Vagina (tissue), 2 donors: ENCODE results near the gene PRXL2A. TPM values are rescaled to one million over a fixed set of nuclear protein-coding genes. Genes with fewer than 3 reads are reported as not detected.

Experiments
- DNase-seq, 2 donors: peaks; one replicate each; pipeline ENCODE4 v3.0.0-alpha.2; 2017; ENCODE audit errors: extremely low spot score in 2 of 2
- H3K27ac ChIP-seq: fragments of 200-600 bp; sonication (generic); one replicate; pipeline ENCODE4 v1.5.1; 2019
- H3K27me3 ChIP-seq: fragments of 200-600 bp; sonication (generic); one replicate; pipeline ENCODE4 v1.5.1; 2019
- H3K36me3 ChIP-seq, 2 donors: fragments of 200-600 bp; sonication (generic); one replicate each; pipeline ENCODE4 v1.5.1; 2017 to 2019
- H3K4me1 ChIP-seq: fragments of 200-600 bp; sonication (generic); one replicate; pipeline ENCODE4 v1.5.1; 2019
- H3K4me3 ChIP-seq, 2 donors: fragments of 200-600 bp; sonication (generic); 1 replicate in 1 of 2; 2 replicates in 1 of 2; pipeline ENCODE4 v1.5.1; 2016 to 2019
- H3K9me3 ChIP-seq: fragments of 200-600 bp; sonication (generic); one replicate; pipeline ENCODE4 v1.5.1; 2019
- CTCF ChIP-seq, 3 experiments: fragments of 450-650 bp in 2 of 3; fragments of 200-600 bp in 1 of 3; sonication (generic) in 1 of 3; IDR thresholded peaks; one replicate each; pipeline ENCODE4 v1.5.1; 2017 to 2019; ENCODE audit warnings: antibody characterized with exemption in 3 of 3, mild to moderate bottlenecking in 2 of 3, moderate library complexity in 2 of 3
- POLR2A ChIP-seq, 2 donors: fragments of 450-650 bp; IDR thresholded peaks; one replicate each; pipeline ENCODE4 v1.6.1; 2017; ENCODE audit warnings: antibody characterized with exemption in 2 of 2, mild to moderate bottlenecking in 2 of 2, moderate library complexity in 2 of 2
- POLR2AphosphoS5 ChIP-seq, 2 donors: sonication (generic); formaldehyde crosslinking; IDR thresholded peaks; one replicate each; pipeline ENCODE4 v1.9.0; 2017; ENCODE audit warnings: antibody characterized with exemption in 2 of 2, mild to moderate bottlenecking in 2 of 2, low read depth in 1 of 2; ENCODE audit not compliant: insufficient read depth in 1 of 2
- intact Hi-C: fragments of 100-400 bp; cut with DNase I; formaldehyde crosslinking; loops from one replicate; pipeline ENCODE4 v1.15.1; 2023
- total RNA-seq: library from RNA; depleted of rRNA; stranded (reverse); fragments of >200 nt; gene quantifications from one replicate; pipeline ENCODE4 v1.2.3, GENCODE V29; 2016

The PRXL2A gene
- total RNA-seq, 1 donor from 2014 or later, result 62.4 TPM

DNA sequence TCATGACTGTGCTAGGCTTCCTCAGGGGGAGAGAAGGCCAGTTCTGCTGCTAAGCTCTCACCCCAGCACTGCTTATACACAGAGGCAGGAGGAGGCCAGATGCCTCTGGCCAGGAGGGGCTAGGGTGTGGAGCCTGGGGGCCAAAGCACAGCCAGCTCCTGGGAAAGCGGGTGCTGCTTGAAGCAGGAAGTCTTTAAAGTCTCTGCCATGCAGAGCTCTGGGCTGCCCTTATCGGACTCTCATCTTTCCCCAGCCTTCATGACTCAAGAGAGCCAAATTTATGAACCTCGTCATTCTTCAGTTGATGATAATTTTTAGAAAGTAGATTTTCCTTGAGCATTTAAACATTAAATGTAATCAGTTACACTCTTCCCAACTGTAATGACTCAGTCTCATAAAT is 34.5 kb downstream of the PRXL2A start:
- no peak overlapping the region for H3K27ac ChIP-seq
- DNase-seq, result no peak
- no peaks in the 10 kb centered on the region for H3K36me3 ChIP-seq
- no peaks in the 10 kb centered on the region for H3K27me3 ChIP-seq
- H3K4me3 ChIP-seq, result no peak overlapping the region
- intact Hi-C loops, result no loop called here
- peaks cover 24% of the 10 kb centered on the region for H3K4me1 ChIP-seq
- H3K9me3 ChIP-seq, result no peaks in the 10 kb centered on the region
- TF ChIP-seq POLR2AphosphoS5 (IDR thresholded peaks at IDR 0.05; ENCODE audit: insufficient read depth in 1 of 2, low read depth in 1 of 2) (no peak), CTCF (IDR thresholded peaks at IDR 0.05) (no peak), POLR2A (IDR thresholded peaks at IDR 0.05) (no peak)

DNA sequence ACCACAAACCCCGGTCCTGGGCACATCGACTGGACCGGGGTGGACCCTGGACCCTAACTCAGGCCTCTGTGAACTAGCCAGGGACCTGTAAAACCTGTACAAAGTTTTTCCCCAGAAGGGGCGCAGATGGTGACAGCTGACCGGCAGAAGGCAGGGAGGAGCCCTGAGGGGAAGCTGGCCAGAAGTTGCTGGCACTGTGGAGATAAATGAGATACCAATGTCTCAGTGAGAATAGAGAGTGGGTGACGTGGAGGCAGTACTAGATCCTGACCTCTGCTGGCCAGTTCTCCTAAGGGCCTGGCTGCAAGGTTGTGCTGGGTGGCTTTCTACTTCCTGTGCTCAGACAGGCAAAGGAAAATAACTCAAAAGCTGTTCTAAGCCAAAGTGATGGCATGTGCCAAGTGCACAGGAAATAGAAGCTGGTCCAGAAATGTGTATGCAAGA is 35.2 kb downstream of the PRXL2A start:
- H3K27ac ChIP-seq, result no peak overlapping the region
- no peak for TF ChIP-seq CTCF (IDR thresholded peaks at IDR 0.05)
- TF ChIP-seq POLR2AphosphoS5 (IDR thresholded peaks at IDR 0.05; ENCODE audit: insufficient read depth in 1 of 2, low read depth in 1 of 2), result no peak
- no peak for TF ChIP-seq POLR2A (IDR thresholded peaks at IDR 0.05)

DNA sequence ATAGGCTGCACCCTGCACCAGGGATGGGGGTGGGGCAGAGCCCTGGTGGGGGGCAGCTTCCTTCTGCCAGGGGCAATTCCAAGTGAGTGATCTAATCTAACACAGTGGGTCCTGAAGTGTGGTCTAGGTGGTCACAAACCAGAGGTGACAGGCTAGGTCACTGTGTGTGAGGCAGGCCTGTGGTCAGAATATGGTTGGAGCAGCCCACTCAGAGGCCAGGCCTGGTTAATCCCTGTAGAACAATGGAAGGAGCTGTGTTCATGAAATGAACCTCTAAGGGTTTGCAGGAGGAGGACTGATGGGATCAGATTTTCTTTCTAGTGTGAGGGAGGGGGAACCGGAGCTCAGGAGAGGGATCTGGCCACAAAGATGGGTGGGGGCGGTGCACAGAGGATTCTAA is 35.8 kb downstream of the PRXL2A start:
- intact Hi-C loops, result no loop called here
- DNase-seq, result no peak
- H3K4me3 ChIP-seq, result no peak overlapping the region

More for the DNA sequence above, 35.2 kb downstream of the PRXL2A start:
- Histone ChIP-seq H3K27me3 (no peaks in the 10 kb centered on the region), H3K9me3 (no peaks in the 10 kb centered on the region), H3K36me3 (no peaks in the 10 kb centered on the region), H3K4me1 (peaks cover 24% of the 10 kb centered on the region), H3K4me3 (no peak overlapping the region)
- intact Hi-C loops, result no loop called here
- DNase-seq, result no peak

DNA sequence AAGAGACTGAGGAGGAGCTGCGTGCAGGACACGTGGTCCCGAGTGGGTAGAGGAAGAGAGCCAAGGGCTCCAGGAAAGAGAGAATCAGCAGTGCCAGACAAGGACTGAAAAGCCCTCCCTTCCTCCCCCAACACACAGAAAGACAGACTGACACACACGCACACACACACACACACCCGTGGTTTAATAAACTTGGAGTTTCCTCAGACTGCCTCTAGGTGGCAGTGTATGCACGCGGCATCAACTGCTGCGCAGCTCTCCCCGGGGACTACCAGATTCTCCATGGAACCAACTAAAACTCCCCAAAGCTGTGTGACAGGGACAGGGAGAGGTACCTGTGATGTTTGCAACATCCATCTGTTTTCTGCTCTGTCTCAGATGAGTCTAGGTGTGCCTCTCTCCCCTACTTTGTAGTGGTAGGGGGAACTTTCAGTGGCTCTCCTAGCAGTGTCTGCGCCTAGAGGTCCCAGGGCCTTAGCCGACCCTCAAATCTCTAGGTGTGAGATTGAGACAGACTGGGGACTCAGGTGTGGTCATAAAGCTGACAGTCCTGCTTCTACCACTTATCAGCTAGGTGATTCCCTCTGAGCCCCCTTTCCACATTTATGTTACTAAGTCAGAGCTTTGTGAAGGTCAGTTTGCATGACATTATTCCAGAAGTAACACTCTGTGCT is 36.4 kb downstream of the PRXL2A start:
- no peak for DNase-seq
- Histone ChIP-seq H3K27me3 (no peaks in the 10 kb centered on the region), H3K27ac (no peak overlapping the region), H3K36me3 (no peaks in the 10 kb centered on the region), H3K4me3 (no peak overlapping the region), H3K9me3 (no peaks in the 10 kb centered on the region), H3K4me1 (peaks cover 24% of the 10 kb centered on the region)
- TF ChIP-seq CTCF (IDR thresholded peaks at IDR 0.05) (peak in 2 of 3 experiments; percentile 37 to 62), POLR2AphosphoS5 (IDR thresholded peaks at IDR 0.05; ENCODE audit: insufficient read depth in 1 of 2, low read depth in 1 of 2) (no peak)
- intact Hi-C loops, result loop anchor here (5.0 kb wide), 1 partner anchor 58 kb away; no protein-coding TSS in a partner anchor

More for the DNA sequence above, 35.8 kb downstream of the PRXL2A start:
- no peak for TF ChIP-seq CTCF (IDR thresholded peaks at IDR 0.05)
- no peak for TF ChIP-seq POLR2AphosphoS5 (IDR thresholded peaks at IDR 0.05; ENCODE audit: insufficient read depth in 1 of 2, low read depth in 1 of 2)
- no peak for TF ChIP-seq POLR2A (IDR thresholded peaks at IDR 0.05)
- Histone ChIP-seq H3K4me1 (peaks cover 24% of the 10 kb centered on the region), H3K27me3 (no peaks in the 10 kb centered on the region), H3K27ac (no peak overlapping the region), H3K9me3 (no peaks in the 10 kb centered on the region), H3K36me3 (no peaks in the 10 kb centered on the region)
